M059J (cell line): ENCODE measurements around the gene NID2. TPM values are rescaled to one million over a fixed set of nuclear protein-coding genes. Genes with fewer than 3 reads are reported as not detected.

ENCODE experiments used
- DNase-seq: peaks from one replicate; pipeline ENCODE4 v3.0.0-alpha.2; 2012; ENCODE audit warnings: low read depth
- total RNA-seq: library from RNA; depleted of rRNA; stranded (reverse); fragments of >200 nt; shearing (Covaris generic); gene quantifications from 2 replicates; pipeline ENCODE4 v1.2.3, GENCODE V29; 2014; rRNA removed

Gene NID2, protein sequence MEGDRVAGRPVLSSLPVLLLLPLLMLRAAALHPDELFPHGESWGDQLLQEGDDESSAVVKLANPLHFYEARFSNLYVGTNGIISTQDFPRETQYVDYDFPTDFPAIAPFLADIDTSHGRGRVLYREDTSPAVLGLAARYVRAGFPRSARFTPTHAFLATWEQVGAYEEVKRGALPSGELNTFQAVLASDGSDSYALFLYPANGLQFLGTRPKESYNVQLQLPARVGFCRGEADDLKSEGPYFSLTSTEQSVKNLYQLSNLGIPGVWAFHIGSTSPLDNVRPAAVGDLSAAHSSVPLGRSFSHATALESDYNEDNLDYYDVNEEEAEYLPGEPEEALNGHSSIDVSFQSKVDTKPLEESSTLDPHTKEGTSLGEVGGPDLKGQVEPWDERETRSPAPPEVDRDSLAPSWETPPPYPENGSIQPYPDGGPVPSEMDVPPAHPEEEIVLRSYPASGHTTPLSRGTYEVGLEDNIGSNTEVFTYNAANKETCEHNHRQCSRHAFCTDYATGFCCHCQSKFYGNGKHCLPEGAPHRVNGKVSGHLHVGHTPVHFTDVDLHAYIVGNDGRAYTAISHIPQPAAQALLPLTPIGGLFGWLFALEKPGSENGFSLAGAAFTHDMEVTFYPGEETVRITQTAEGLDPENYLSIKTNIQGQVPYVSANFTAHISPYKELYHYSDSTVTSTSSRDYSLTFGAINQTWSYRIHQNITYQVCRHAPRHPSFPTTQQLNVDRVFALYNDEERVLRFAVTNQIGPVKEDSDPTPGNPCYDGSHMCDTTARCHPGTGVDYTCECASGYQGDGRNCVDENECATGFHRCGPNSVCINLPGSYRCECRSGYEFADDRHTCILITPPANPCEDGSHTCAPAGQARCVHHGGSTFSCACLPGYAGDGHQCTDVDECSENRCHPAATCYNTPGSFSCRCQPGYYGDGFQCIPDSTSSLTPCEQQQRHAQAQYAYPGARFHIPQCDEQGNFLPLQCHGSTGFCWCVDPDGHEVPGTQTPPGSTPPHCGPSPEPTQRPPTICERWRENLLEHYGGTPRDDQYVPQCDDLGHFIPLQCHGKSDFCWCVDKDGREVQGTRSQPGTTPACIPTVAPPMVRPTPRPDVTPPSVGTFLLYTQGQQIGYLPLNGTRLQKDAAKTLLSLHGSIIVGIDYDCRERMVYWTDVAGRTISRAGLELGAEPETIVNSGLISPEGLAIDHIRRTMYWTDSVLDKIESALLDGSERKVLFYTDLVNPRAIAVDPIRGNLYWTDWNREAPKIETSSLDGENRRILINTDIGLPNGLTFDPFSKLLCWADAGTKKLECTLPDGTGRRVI (N-terminal part only)
- total RNA-seq = 69.9 and 72.7 TPM in 2 replicates

DNA sequence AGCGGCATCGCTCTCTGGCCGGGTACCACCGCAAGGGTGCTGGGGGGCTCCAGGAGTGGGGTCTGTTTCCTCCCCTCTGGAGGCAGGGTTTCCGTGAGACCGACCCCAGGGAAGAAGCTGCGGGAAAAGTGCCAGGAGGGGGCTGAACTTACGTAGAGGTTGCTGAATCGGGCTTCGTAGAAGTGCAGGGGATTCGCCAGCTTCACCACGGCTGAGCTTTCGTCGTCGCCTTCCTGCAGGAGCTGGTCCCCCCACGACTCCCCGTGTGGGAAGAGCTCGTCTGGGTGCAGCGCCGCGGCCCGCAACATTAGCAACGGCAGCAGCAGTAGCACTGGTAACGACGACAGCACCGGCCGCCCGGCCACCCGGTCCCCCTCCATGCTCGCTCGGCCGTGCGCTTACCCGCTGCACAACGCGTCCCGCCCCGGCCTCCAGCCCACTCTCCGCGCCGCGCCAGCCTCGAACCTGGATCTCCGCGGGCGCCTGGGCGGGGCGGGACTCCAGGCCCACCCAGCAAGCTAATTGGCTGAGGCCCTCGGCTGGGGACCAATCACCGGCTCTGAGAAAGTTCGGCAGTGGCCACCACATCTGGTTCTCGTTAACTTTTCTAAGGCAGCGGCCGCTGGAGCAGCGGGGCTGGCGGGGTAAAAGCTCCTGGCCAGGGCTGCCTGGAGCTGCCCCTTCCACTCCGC lies at the start of gene NID2:
Gene NID2 (minus strand): TSS at position 445 of the 692 bp plus-strand sequence. CDS start 65 bp downstream, at position 380.
- DNase-seq = peak; percentile 92

DNA sequence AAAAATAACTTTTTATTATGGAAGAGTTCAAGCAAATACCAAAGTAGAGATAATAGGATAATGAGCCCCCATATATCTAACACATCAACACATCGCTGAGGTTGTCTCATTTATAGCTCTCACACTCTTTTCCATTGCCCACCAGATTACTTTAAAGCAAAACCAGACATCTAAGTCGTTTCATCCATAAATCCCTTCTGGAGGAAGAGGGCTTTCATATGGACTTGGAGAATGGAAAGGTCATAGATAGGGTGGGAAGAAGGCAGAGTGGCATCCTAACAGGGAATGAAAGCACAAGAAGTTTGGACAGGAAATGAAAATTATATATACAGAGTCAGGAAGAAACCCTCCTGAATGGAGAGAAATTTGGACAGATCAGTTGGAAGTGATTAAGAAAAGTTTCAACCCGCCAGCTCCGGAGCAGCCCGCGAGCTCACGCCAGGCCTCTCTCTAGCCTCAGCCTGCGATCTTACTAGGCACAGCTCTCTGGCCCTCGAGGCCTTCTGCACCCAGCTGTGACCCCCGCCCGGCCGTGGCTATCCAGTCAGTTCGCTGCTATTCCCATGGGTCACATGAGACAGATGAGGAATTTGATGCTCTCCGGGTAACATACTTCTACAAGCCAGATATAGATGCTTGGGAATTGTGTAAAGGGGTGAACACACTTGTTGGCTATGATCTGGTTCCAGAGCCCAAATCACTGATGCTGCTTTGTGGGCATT lies 48.4 kb upstream of the NID2 start:
- no peak for DNase-seq

GRCh38 chr14:52115286-52115685 lies 46.4 kb upstream of the NID2 start:
- no peak for DNase-seq

- DNase-seq = peak; percentile 82
These were observed 43.6 kb upstream of the NID2 start for GRCh38 chr14:52112336-52113018.

GRCh38 chr14:52111583-52111982 lies 42.7 kb upstream of the NID2 start:
- peak; percentile 75 for DNase-seq

- no peak for DNase-seq
These were observed 41.7 kb upstream of the NID2 start for GRCh38 chr14:52110441-52111086.

GRCh38 chr14:52108823-52109222 lies 40.0 kb upstream of the NID2 start:
- DNase-seq = no peak

GRCh38 chr14:52106840-52107239 lies 38.0 kb upstream of the NID2 start:
- DNase-seq = no peak

DNA sequence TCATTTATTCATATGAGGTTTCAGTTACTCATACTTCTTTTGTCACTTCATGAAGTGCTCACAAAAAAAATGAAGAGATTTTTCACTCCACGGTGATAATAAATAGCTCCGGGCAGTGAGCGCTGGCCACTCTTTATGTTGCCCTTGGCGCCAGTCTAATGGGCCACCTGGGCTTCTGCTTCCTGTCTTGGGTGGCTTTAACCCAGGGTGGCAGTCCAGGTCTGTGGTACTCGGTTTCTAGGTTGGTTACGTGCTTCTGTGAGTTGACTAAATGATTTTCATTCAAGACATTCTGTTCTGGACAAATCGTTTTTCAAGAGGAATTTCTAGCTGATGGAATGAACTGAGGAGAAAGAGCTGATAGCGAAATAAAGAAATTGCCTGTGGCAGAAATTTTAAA lies 34.6 kb upstream of the NID2 start:
- peak; percentile 47 for DNase-seq

DNA sequence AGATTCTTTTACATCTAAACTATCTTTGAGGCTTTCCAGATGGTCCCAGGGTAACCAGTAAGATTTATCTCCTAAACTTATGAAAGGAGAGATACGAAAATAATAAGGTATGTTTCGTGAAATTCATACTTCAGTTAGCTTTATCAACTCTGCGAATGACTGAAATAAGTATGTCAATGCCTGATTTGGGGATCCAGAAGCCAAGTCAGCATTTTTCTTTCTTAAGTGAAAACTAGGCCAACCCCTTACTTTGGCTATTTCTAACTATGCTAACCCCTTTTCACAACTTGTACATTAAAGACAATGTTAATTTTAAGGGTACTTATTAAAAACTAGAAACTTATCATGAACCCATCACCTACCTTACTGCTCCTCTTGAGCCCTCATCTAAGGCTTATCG lies 26.9 kb upstream of the NID2 start:
- DNase-seq = no peak

DNA sequence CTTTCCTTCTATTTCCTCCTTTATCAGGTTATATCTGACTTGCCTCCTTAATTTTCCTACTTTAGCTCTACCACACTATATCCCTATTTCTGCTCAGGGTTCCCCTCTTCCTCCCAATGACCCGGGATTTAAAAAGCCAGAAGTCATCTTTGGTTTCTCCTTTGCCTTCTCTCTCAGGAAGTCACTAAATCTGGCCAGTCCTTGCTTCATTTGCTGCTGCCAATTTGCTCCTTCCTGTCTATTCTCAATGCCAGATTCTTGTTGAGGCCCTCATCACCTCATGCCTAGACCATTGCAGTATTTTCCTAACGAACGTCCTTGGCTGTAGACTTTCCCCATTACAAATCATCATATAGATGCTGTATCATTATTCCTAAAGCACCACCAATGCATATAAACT lies 26.5 kb upstream of the NID2 start:
- no peak for DNase-seq

GRCh38 chr14:52094546-52095271 lies 25.9 kb upstream of the NID2 start:
- no peak for DNase-seq

DNA sequence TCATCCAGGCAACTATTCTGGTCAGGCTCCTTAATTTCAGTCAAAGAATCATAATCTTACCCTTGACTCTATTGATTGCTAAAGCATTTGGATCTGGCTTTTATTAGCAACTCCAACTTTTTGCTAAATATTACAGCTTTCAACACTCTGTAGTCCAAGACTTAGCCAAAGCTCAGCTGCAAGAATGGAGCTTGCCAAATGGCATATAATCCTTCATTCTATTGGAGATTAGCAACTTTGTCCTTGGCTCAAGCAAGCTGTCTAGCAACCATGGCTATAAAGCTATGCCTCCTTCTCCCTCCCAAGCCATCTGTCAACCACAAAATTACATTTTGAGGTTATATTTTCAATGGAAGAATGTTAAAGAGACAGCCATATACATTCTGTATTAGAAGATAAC lies 23.1 kb upstream of the NID2 start:
- DNase-seq = no peak

- DNase-seq = no peak
These were observed 22.1 kb upstream of the NID2 start for GRCh38 chr14:52090936-52091335.

GRCh38 chr14:52089218-52089617 lies 20.4 kb upstream of the NID2 start:
- no peak for DNase-seq

DNA sequence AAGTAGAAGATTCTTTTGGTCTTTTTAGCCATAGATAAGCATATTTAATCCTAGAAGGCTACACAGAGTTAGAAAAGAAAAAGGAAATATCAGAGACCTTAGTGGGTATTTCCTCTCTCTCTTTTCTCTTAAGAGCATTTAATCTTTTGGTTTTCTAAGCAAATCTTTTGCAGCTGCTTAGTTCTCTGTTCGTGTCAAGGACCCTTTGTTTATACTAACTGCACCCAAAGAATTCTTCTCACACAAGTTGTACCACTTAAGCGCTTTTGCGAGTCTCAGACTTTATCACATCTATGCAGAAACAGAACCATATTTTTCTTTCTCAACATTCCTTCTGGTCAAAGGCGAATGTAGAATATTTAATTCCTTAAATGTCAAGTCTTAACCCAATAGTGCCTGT lies 17.9 kb upstream of the NID2 start:
- DNase-seq = no peak

DNA sequence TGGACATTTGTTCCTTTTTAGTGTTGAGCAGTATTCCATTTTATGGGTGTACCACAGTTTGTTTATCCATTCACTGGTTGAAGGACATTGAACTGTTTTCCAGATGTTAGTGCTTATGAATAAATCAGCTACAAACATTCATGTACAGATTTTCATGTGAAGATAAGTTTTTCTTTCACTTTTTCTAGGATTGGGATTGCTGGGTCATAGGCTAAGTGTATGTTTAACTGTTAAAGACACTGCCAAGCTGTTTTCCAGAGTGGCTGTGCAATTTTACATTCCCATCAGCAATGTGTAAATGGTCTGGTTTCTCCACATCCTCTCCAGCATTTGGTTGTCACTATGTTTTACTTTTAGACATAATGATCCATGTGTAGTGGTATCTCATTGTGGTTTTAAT lies 14.0 kb upstream of the NID2 start:
- DNase-seq = no peak

DNA sequence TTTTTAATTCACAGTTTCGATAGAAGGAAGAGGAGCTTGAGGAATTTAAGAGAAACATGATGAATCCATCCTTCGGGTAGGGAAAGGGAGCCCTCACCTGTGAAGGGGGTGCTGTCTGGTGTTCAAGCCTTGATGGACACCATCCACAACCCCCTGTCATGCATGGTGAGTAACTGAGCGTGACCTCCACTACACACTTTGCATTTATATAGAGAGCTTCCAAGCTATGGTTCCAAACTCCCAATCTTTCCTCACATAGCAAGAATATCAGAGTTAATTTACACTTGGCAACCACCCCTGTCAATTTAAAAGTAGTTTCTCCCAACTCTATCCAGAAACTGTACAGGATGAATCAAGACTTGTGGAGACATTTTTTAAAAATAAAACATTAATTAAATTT lies 13.1 kb upstream of the NID2 start:
- no peak for DNase-seq
